Measurements from ENCODE around the gene SGK2.

- TF ChIP-seq CTCF (conservative IDR thresholded peaks at IDR 0.05; ENCODE audit: low read depth in 2 of 2) (no peak), EZH2phosphoT487 (IDR thresholded peaks at IDR 0.05; ENCODE audit: unreplicated experiment) (no peak), POLR2AphosphoS5 (IDR thresholded peaks at IDR 0.05; ENCODE audit: low read depth) (no peak), EZH2 (IDR thresholded peaks at IDR 0.05; ENCODE audit: low read depth, unreplicated experiment) (no peak), ZNF114 (CRISPR knock-in tag; IDR thresholded peaks at IDR 0.05) (no peak), REST (IDR thresholded peaks at IDR 0.05; ENCODE audit: unreplicated experiment) (no peak), NANOG (IDR thresholded peaks at IDR 0.05; ENCODE audit: borderline replicate concordance) (no peak), JUNB (IDR thresholded peaks at IDR 0.05; ENCODE audit: unreplicated experiment) (no peak), ZNF331 (CRISPR knock-in tag; IDR thresholded peaks at IDR 0.05; ENCODE audit: low read depth) (no peak), CREB1 (CRISPR knock-in tag; IDR thresholded peaks at IDR 0.05; ENCODE audit: low read depth) (no peak), ETS1 (IDR thresholded peaks at IDR 0.05) (no peak), STAT1 (IDR thresholded peaks at IDR 0.05; ENCODE audit: unreplicated experiment) (no peak)
Observed at GRCh38 chr20:43558412-43559146, at the start of gene SGK2.

Measured in GM23338 (cell line).